Effector CD4-positive, alpha-beta T cell (primary cell): Measurements from ENCODE around the gene PIM3.

ENCODE experiments used
- DNase-seq: peaks from one replicate; pipeline ENCODE4 v3.0.0-alpha.2; 2020

Gene PIM3

GRCh38 chr22:50009251-50009650 is 48.7 kb downstream of the PIM3 start:
- DNase-seq = no peak

- no peak for DNase-seq
Observed at GRCh38 chr22:50009765-50010675, 49.4 kb downstream of the PIM3 start.

- peak; percentile 68 for DNase-seq
Observed at GRCh38 chr22:50010676-50011446, 50.3 kb downstream of the PIM3 start.

GRCh38 chr22:50011447-50012210 is 51.1 kb downstream of the PIM3 start:
- no peak for DNase-seq

- no peak for DNase-seq
Observed at GRCh38 chr22:50012211-50013181, 51.9 kb downstream of the PIM3 start, which contains the start of gene IL17REL. Gene IL17REL (minus strand): TSS chr22:50012765. CDS start chr22:50012646, 119 bp downstream.
